HG03469 (cell line): ENCODE data around the gene SPEF1.

Experiments used
- ATAC-seq: cut with Tn5 transposase; IDR thresholded peaks from one replicate; pipeline ENCODE4 v1.9.1; 2021; ENCODE audit warnings: mild to moderate bottlenecking, moderate library complexity, moderate number of reproducible peaks; ENCODE audit not compliant: unreplicated experiment

Gene SPEF1

DNA sequence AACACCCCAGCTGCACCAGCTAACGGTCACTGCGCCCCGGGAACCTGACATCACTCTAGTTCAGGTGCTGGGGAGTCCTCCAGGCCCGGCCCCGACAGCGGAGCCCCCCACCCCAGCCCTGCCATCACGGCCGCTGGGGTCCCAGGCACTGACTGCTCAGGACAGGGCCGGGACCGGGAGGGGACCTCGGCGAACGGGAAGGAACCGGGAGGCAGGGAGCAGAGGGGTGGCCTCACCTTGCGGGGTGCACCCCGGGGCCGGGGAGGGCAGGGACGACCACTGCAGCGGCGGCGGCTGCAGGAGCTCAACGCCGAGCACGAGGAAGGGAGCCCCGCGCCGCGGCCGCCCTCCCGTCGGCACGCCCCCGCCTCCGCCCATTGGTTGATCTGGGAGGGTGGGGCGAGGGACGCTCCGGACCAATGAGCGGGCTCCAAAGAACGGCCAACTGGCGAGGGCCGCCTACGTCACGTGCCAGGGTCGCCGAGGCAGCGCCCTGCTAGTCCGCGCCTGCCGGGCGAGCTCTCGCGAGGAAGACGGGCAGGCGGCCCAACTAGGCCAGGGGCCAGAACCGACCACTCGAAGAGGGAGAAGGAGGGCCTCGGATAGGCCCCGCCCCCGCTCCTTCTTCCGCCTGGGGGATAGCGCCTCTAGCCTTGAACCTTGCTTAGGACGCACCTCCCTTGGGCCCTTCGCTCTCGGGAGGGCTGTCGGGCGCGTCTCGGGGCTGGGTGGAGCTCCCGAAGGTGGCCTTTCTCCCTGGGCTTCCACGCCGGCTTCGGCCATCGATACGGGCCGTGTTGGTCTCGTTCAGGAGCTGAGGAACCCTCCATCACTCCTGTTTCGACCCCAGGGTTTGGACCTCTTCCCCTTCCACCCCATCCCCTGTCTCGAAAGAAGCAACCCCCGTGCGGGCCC, 13.6 kb downstream of the SPEF1 start, which contains the start of gene ADISSP:
Gene ADISSP, minus strand, starts transcription at position 327 of the 915 bp plus-strand sequence. CDS start 7,653 bp downstream, outside the sequence.
- peak; percentile 81 for ATAC-seq

DNA sequence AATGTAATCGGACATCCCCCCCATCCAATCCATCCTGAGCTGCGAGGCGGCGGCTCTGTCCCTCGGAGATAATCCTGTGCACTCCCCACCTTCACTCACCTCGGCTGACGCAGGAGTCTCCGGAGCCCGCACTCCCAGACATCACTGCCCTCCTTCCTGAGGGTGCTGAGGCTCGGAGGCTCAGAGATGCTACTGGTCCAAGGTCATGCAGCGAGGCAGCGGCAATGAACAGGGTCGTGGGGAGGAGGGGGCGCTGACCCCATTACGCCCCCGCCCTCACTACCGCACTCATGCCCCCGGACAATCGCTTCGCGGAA, 14.2 kb downstream of the SPEF1 start:
- ATAC-seq = no peak

- no peak for ATAC-seq
Observed at GRCh38 chr20:3766422-3767109, 14.7 kb downstream of the SPEF1 start.

GRCh38 chr20:3765171-3765882, 15.9 kb downstream of the SPEF1 start:
- ATAC-seq = no peak

- ATAC-seq = no peak
Observed at GRCh38 chr20:3764659-3765058, 16.6 kb downstream of the SPEF1 start.

DNA sequence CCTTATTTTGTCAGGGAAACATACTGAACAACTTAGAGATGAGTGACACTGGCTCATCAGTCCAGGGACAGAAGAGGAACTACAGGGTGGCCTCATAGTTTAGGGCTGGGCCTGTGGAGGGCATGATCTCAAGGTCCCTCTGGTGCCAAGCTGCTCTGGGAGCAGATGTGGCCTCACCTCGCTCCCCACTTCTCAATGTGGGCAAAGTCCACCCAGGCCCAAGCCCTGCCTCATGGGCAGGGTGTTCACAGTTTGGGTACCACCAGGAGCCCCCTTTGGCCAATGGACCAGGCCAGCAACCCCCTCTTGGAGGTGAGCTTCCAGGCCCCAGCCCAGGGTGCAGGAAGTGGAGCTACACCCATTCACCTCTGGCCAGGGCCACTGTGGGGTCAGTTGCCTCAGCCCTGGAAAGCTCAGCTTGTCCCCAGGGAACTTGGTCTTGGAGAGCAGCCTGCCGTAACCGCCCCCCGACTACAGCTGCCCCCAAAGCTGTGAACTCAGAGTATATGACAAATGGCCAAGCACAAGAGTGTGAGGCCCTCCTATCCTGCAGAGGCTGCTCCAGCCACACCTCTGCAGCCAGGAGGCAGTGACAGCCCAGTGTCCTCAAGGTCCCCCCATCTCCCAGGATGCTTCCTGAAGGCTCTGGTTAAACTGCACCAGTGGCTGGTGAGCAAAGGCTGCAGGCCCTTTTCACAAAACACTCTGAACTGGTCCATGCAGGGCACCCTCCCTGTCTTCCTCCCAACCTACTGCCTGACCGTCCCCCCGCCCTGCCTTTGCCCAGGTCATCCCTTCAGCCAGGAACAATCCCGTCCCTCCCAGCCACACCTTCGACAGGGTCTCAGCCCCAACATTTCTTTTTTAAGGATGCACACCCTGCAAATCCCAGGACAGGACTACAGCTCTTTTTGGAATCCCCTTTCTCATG, 17.3 kb downstream of the SPEF1 start:
- no peak for ATAC-seq

DNA sequence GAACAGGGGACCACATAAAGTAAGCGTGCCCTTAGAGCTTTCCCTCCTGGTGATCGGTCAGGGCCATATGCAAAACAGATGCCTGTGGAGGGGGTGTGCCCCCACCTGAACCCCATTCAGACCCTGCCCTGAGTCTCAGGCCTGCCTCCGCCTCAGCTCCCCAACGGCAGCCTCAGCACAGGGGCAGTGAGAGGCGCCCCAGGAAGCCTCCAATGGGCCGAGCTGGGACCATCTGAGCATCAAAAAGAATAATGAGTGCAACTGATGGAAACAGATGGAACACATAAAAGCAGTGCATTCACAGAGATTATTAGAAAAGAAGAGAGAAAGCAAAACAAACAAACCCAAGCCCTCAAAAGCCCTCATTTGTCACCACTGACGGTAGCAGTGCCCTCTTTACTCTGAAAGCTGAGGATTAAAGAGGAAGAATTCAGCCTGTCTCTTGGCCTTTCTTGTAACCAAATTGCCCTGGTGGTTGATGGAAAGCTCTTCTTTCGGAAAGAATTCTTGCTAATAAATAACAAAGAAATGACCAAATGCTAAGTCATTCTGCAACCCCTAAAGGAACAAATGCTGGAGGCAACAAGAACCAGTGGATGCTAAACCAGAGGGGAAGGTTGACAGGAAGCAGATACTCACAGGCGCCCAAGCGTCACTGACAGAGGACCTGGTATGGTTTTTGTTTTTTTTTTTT, 20.4 kb downstream of the SPEF1 start:
- no peak for ATAC-seq

DNA sequence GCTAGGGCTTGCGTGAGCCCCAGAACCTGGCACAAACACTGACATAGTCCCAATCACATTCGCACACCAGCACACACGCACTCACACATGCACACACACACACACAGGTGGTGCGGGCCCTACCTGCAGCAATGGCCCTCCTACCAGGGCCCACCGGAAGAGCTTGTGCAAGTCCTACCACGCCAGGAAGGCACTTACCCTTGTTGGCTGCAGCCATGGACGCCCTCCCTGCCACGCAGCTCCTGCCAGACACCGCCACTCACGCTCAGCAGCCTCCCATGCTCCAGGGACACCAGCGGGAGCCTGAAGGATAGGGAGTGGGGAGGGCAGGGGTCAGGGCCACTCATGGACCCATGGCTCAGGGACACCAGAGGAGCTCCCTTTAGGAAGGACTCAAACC, 21.4 kb downstream of the SPEF1 start:
- ATAC-seq = no peak

- no peak for ATAC-seq
Observed at GRCh38 chr20:3759316-3759823, 21.9 kb downstream of the SPEF1 start.

DNA sequence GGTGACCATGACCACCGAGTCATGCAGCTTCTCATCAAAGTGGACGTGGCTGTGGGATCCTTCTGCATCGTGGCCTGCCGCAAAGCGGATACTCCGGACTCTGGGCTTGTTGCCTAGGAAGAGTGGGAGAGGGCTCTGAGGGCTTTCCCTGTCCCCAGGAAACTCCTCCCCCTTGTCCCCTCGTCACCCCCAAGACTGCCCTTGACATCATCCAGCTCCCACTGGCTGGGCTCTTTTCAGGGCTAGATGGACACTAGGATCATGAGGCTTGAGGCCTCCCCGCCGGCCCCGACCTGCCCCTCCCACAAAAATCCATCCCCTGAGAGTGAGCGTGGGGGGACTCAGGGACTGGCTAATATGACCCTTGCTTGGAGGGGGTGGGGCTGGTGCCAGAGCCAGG, 22.7 kb downstream of the SPEF1 start:
- no peak for ATAC-seq

DNA sequence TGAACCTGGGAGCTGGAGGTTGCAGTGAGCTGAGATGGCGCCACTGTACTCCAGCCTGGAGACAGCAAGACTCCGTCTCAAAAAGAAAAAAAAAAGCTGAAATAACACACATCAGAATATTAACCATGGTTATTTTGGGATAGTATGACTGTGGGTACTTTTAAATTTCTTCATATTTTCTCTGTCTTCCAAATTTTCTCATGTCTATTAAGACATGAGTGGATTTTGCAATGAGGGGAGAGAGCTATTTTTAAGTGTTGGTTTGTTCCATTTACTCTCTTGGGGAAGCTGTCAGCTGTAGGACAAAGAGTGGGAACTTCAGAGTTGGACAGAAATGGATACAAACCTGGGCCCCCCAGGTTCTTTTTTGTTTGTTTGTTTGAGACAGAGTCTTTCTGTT, 24.0 kb downstream of the SPEF1 start:
- no peak for ATAC-seq

DNA sequence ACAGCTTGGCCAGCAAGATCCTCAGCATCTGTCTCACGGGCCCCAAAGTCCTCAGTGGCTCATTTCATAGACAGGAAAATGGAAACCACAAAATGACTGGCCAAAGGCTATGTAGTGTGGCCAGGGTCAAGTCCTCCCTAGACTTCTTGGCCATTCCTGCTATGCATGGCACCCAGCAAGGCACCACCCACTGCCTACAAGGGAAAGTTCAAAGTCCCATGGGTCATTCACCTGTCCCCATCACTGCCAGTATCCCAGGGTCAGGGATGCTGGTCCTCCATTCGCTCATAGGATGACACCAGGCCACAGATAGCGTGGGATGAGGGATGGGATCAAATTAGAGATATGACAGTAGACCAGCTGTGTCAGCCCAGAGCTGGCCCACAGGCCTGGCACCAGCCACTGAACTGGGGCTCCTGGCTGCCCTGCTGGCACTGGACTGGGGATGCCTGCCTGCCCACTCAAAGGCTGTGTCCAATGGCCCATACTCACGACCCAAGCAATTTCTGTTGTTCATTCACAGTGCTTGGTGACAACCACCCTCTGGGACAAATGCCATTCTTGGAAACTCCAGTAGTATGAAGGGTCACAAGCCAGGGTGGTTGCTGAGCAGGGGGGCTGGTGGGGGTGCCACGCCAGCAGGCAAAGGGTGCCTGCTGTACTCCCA, 25.3 kb downstream of the SPEF1 start:
- ATAC-seq = no peak

- ATAC-seq = no peak
Observed at GRCh38 chr20:3755269-3755668, 26.0 kb downstream of the SPEF1 start.

GRCh38 chr20:3754276-3754630, 27.0 kb downstream of the SPEF1 start:
- no peak for ATAC-seq

DNA sequence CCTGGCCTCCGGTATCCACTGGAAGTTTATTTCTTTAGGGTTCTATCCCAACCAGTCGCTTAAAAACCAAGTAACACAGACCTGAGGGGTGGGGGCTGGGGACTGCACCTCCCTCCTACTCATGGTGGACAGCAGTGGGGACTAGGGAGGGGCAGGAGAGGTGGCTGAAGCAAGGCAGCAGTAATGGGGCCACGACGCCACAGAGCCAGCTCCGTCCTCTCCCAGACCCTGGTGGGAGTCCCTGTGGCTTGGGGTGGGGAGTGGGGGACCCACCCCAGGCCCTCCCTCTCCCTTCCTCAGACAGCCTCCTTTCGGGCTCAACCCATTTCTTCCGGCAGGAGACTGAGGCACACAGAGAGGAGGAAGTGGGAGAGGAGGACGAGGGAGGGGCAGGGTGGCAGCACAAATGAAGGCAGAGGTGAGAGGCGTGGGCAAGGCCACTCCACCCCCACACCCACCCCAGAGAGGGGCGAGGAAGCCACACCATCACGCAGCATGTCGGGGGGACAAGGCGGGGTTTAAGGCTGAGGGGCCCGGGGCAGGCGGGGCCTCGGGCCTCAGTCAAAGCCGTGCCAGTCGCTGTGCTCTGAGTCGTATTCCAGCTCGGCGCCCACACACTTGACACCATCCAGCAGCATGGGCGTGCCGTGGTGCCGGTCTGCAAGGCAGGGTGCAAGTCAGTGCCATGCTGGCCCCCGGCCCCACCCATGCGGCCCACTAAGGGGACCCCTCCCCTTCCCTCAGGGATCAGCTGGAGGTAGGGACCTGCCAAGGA, 27.6 kb downstream of the SPEF1 start:
- no peak for ATAC-seq

- no peak for ATAC-seq
Observed at GRCh38 chr20:3753098-3753497, 28.1 kb downstream of the SPEF1 start.

GRCh38 chr20:3752386-3752759, 28.9 kb downstream of the SPEF1 start:
- ATAC-seq = no peak

- no peak for ATAC-seq
Observed at GRCh38 chr20:3751675-3752385, 29.4 kb downstream of the SPEF1 start.
